ENCODE measurements around the gene LMF2.

LMF2 gene

DNA sequence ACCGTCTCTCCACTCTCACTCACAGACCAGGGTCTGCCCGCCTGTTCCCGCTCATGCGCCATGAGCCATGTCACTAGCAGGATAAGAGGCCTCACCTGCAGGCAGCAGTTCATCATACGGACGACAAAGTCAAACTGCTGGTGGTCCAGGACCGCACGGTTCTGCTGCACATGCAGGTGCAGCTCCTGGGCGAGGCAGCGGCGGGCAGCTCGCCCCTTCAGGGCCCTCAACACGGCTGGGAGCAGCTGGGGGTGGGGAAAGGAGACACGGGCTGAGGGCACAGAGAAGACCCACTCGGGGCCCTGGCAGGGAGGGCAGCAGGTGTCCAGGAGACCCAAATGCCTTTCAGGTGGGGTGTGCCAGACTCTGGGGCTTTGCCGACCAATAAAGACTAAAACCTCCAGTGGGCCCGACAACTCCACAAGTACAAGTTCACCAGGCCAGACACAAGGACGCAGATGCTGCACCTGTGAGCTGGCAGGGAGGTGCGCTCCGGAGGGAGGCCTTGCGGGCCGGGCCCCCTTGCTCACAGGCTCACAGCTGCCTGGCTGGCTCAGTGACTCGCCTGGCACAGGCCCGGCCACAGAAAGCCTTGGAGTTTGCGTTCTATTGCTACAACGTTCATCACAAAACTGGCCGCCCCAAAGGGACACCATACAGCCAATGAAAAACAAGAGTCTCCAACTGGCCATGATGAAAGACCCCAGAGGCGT lies 44.2 kb downstream of the LMF2 start:
- Histone ChIP-seq H3K4me3 (ENCODE audit: low read depth, low read length) (no peak overlapping the region), H3K27ac (ENCODE audit: extremely low read depth, low read depth, low read length) (no peak overlapping the region), H3K36me3 (ENCODE audit: control insufficient read depth in 2 of 2, insufficient read depth in 1 of 2, low read length in 2 of 2) (peaks cover 4 to 100% of the 10 kb centered on the region in 2 experiments; a peak in 2 of 3 replicates), H3K4me1 (ENCODE audit: control insufficient read depth, insufficient read depth, low read length) (no peaks in the 10 kb centered on the region), H3K9me3 (ENCODE audit: control insufficient read depth, insufficient read depth, low read depth, low read length) (no peaks in the 10 kb centered on the region)
- POLR2A ChIA-PET = no interaction called here
- CTCF ChIA-PET = interaction anchor here (0.7 to 1.7 kb wide), 3 partner anchors 10 to 305 kb away, joined by 3 to 6 read pairs (median 3); no protein-coding TSS in a partner anchor
- TF ChIP-seq ZNF510 (tag by site-specific recombination; IDR thresholded peaks at IDR 0.05; ENCODE audit: insufficient replicate concordance) (no peak), ZNF10 (tag by site-specific recombination; IDR thresholded peaks at IDR 0.05) (no peak), KLF10 (tag by site-specific recombination; IDR thresholded peaks at IDR 0.05) (no peak), ZEB2 (tag by site-specific recombination; IDR thresholded peaks at IDR 0.05) (no peak), GLI2 (tag by site-specific recombination; IDR thresholded peaks at IDR 0.05; ENCODE audit: borderline replicate concordance, low read depth) (no peak), ZNF707 (tag by site-specific recombination; IDR thresholded peaks at IDR 0.05) (no peak), HOXC10 (CRISPR knock-in tag; IDR thresholded peaks at IDR 0.05) (no peak), GFI1B (tag by site-specific recombination; IDR thresholded peaks at IDR 0.05) (no peak), ZNF701 (tag by site-specific recombination; IDR thresholded peaks at IDR 0.05) (no peak), ZNF302 (tag by site-specific recombination; IDR thresholded peaks at IDR 0.05; ENCODE audit: low read depth) (no peak), ZNF544 (tag by site-specific recombination; IDR thresholded peaks at IDR 0.05) (no peak), ZNF223 (tag by site-specific recombination; IDR thresholded peaks at IDR 0.05) (no peak), ZNF768 (tag by site-specific recombination; IDR thresholded peaks at IDR 0.05) (no peak), ZNF843 (tag by site-specific recombination; IDR thresholded peaks at IDR 0.05) (no peak), ZNF426 (tag by site-specific recombination; IDR thresholded peaks at IDR 0.05) (no peak), ZNF585B (tag by site-specific recombination; IDR thresholded peaks at IDR 0.05) (no peak), ZNF292 (tag by site-specific recombination; IDR thresholded peaks at IDR 0.05; ENCODE audit: borderline replicate concordance, low read depth) (no peak)
- TF ChIP-seq, protein P1, sequence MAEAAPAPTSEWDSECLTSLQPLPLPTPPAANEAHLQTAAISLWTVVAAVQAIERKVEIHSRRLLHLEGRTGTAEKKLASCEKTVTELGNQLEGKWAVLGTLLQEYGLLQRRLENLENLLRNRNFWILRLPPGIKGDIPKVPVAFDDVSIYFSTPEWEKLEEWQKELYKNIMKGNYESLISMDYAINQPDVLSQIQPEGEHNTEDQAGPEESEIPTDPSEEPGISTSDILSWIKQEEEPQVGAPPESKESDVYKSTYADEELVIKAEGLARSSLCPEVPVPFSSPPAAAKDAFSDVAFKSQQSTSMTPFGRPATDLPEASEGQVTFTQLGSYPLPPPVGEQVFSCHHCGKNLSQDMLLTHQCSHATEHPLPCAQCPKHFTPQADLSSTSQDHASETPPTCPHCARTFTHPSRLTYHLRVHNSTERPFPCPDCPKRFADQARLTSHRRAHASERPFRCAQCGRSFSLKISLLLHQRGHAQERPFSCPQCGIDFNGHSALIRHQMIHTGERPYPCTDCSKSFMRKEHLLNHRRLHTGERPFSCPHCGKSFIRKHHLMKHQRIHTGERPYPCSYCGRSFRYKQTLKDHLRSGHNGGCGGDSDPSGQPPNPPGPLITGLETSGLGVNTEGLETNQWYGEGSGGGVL (tag by site-specific recombination; IDR thresholded peaks at IDR 0.05) = no peak
- TF ChIP-seq, protein P2, sequence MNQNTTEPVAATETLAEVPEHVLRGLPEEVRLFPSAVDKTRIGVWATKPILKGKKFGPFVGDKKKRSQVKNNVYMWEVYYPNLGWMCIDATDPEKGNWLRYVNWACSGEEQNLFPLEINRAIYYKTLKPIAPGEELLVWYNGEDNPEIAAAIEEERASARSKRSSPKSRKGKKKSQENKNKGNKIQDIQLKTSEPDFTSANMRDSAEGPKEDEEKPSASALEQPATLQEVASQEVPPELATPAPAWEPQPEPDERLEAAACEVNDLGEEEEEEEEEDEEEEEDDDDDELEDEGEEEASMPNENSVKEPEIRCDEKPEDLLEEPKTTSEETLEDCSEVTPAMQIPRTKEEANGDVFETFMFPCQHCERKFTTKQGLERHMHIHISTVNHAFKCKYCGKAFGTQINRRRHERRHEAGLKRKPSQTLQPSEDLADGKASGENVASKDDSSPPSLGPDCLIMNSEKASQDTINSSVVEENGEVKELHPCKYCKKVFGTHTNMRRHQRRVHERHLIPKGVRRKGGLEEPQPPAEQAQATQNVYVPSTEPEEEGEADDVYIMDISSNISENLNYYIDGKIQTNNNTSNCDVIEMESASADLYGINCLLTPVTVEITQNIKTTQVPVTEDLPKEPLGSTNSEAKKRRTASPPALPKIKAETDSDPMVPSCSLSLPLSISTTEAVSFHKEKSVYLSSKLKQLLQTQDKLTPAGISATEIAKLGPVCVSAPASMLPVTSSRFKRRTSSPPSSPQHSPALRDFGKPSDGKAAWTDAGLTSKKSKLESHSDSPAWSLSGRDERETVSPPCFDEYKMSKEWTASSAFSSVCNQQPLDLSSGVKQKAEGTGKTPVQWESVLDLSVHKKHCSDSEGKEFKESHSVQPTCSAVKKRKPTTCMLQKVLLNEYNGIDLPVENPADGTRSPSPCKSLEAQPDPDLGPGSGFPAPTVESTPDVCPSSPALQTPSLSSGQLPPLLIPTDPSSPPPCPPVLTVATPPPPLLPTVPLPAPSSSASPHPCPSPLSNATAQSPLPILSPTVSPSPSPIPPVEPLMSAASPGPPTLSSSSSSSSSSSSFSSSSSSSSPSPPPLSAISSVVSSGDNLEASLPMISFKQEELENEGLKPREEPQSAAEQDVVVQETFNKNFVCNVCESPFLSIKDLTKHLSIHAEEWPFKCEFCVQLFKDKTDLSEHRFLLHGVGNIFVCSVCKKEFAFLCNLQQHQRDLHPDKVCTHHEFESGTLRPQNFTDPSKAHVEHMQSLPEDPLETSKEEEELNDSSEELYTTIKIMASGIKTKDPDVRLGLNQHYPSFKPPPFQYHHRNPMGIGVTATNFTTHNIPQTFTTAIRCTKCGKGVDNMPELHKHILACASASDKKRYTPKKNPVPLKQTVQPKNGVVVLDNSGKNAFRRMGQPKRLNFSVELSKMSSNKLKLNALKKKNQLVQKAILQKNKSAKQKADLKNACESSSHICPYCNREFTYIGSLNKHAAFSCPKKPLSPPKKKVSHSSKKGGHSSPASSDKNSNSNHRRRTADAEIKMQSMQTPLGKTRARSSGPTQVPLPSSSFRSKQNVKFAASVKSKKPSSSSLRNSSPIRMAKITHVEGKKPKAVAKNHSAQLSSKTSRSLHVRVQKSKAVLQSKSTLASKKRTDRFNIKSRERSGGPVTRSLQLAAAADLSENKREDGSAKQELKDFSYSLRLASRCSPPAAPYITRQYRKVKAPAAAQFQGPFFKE (tag by site-specific recombination; IDR thresholded peaks at IDR 0.05; ENCODE audit: borderline replicate concordance) = no peak
- TF ChIP-seq, protein P3, sequence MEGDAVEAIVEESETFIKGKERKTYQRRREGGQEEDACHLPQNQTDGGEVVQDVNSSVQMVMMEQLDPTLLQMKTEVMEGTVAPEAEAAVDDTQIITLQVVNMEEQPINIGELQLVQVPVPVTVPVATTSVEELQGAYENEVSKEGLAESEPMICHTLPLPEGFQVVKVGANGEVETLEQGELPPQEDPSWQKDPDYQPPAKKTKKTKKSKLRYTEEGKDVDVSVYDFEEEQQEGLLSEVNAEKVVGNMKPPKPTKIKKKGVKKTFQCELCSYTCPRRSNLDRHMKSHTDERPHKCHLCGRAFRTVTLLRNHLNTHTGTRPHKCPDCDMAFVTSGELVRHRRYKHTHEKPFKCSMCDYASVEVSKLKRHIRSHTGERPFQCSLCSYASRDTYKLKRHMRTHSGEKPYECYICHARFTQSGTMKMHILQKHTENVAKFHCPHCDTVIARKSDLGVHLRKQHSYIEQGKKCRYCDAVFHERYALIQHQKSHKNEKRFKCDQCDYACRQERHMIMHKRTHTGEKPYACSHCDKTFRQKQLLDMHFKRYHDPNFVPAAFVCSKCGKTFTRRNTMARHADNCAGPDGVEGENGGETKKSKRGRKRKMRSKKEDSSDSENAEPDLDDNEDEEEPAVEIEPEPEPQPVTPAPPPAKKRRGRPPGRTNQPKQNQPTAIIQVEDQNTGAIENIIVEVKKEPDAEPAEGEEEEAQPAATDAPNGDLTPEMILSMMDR (tag by site-specific recombination; IDR thresholded peaks at IDR 0.05) = no peak
